GM21737 (cell line): Measurements from ENCODE around the gene NGEF.

Experiments used
- ATAC-seq: cut with Tn5 transposase; IDR thresholded peaks from one replicate; pipeline ENCODE4 v1.9.1; 2021; ENCODE audit warnings: mild to moderate bottlenecking, moderate library complexity; ENCODE audit not compliant: unreplicated experiment

NGEF gene

GRCh38 chr2:233044974-233045605 lies 32.0 kb upstream of the NGEF start:
- no peak for ATAC-seq

DNA sequence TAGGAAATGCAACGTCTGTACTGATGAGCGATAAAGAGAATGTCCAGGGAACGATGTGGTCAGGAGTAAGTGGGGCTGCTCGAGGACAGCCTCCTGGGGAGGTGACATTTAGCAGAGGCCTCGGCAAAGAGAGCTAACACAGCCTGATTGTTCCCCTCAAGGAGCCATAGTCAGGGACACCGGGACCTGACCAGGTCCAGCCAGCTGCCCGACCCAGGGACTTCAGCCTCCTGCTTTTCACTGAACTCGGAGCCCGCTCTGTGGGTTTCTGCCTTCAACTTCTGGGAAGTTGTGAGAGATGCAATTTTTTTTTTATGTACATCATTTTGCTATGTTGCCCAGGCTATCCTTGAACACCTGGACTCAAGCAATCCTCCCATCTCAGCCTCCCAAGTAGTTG lies 29.5 kb upstream of the NGEF start:
- no peak for ATAC-seq

DNA sequence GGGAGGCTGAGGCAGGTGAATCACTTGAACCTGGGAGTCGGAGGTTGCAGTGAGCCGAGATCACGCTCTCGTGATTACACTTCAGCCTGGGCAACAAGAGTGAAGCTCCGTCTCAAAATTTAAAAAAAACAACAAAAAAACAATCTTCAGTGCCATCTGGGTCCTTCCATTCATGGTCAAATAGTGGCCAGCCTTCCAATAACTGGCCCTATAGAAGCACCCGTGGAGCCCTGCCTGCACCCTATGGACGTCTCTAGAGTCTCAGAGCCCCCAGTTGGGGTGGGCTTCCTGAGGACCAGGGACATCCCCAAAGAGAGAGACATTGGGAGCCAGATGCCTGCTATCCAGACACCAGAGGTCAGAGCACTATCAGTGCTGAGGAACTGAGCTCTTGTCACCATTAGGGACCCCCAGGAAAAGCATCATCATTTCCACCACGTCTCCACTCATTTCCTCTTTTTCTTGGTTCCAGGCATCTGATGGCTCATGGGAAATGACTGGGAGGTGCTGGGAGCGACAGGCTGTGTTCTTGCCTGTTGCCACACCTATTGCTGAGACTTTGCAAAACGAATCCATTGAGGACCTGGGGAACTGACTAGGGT lies 28.8 kb upstream of the NGEF start:
- no peak for ATAC-seq

DNA sequence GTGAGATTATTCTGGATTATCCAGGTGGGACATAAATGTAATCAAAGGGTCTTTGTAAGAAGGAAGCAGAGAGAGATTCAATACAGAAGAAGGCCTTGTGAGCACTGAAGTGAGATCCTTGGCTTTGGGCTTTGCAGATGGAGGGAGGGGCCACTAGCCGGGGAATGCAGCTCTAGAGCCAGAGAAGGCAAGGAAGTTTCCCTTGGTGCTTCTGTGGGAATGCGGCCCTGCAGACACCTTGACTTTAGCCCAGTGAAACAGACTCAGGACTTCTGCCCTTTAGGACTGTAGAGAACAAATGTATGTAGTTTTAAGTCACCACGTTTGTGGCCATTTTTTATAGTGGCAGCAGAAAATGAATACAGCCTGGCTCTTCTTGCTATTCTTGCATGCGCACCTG lies 27.5 kb upstream of the NGEF start:
- no peak for ATAC-seq

DNA sequence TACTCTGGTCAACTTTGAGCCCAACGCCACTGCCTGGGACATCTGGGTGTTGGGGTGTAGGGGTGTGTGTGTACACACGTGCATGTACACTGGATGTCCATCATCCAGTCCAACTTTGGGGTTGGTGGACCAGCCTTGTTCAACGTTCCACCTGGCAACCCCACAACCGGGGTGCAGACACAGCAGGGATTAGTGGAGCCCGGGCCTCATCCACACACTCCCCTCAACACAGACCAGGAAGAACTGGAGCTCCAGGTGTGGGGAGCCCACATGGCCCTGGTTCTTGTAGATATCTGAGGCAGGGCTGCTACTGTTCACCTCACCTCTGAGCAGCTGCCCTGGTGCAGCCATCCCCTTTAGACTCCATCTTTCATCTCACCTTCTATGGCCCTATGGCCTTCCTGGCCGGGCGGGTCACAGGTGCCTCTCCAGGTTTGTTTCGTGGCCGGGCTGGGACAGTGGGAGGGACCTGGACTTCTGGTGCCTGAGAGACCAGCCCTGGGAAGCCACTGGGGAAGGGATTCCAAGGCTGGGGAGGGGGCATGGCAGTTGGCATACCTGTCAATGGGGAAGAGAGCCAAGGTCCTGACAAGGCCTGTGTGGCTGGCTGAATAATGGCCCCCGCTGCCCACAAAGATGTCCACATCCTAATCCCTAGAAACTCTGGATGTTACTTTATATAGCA lies 26.9 kb upstream of the NGEF start:
- ATAC-seq: no peak

DNA sequence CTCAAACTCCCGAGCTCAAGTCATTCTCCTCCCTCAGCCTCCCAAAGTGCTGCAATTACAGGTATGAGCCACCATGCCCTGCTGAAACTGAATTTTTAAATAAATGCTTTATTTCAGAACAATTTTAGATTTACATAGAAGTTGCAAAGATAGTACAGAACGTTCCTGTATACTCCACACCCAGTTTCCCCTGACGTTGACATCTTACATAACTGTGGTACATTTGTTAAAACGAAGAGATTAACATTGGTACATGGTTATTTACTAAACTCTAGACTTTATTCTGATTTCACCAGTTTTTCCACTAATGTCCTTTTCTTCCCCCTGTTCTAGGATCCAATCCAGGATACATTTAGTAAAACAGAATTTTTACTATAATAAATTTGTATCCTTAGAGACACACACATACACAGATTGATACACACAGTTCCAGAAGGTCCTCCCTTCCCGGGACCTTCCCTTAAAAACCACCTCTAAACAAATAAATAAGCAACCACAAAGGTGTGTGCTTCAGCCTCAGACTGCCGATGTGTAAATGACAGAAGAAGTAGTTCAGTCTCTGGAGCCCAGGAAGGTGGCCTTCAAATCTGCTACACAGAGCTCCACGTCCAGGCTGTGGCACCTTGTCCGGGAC lies 26.3 kb upstream of the NGEF start:
- ATAC-seq: no peak

DNA sequence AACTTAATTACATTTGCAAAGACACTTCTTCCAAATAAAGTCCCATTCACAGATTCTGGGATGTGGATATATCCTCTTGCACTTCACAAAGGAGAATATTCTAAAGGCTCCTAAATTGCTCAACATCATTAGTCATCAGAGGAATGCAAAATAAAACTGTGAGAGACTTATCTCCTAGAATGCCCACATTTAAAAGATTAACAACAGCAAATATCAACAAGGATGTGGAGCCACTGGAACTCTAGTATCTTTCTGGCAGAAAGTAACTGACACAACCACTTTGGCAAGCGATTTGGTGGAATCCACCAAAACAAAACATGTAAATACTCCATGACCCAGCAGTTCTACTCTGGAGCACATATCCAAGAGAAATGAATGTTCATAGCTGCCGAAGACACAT lies 24.0 kb upstream of the NGEF start:
- no peak for ATAC-seq

GRCh38 chr2:233036162-233036838 lies 23.2 kb upstream of the NGEF start:
- no peak for ATAC-seq

GRCh38 chr2:233035426-233036161 lies 22.5 kb upstream of the NGEF start:
- no peak for ATAC-seq

GRCh38 chr2:233034091-233034882 lies 21.2 kb upstream of the NGEF start:
- ATAC-seq: no peak

- no peak for ATAC-seq
These were observed 20.6 kb upstream of the NGEF start for GRCh38 chr2:233033672-233034071.

DNA sequence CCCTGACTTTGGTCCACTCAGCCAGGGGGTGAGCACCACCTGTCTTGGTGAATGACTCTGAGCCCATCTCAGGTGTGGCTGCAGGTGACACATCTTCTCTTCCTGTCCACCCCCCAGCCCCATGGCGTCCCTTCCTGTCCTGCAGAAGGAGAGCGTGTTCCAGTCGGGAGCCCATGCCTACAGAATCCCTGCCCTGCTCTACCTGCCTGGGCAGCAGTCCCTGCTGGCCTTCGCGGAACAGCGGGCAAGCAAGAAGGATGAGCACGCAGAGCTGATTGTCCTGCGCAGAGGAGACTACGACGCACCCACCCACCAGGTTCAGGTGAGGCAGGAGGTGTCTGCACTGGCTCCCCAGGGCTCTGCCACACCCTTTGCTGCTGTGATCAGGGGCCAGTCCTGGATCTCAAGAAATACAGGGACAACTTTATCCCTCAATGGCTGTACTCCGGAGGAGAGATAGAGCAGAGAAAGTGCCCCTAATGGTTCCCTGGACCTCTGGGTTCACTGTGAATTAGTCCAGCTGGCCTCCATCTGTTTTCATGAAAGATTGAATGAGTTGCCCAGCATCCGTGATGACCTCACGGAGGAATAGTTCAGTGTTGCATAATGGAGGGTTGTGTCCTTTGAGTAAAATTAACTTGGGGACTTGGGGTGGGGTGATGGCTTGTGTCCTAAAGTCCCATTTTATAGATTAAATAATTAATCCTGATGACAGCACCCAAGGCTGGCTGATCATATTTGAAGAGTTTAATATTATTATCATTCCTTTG lies 19.7 kb upstream of the NGEF start, which contains the start of gene NEU2:
NEU2 (plus strand) TSS at position 122 of the 770 bp plus-strand sequence; CDS start at position 122, 0 bp downstream.
- ATAC-seq: no peak

GRCh38 chr2:233031556-233032500 lies 18.8 kb upstream of the NGEF start:
- no peak for ATAC-seq

DNA sequence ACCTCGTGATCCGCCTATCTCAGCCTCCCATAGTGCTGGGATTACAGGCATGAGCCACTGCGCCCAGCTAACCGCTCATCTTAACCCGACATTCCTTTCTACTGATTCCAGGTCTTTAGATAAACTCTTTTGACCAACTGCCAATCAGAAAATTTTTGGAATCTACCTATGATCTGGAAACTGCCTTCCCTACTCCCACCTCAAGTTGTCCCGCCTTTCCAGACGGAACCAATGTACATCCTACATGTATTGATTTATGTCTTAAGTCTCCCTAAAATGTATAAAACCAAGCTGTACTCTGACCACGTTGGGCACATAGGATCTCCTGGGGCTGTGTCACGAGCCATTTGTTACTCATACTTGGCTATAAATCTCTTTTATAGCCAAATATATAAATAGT lies 16.3 kb upstream of the NGEF start:
- no peak for ATAC-seq

DNA sequence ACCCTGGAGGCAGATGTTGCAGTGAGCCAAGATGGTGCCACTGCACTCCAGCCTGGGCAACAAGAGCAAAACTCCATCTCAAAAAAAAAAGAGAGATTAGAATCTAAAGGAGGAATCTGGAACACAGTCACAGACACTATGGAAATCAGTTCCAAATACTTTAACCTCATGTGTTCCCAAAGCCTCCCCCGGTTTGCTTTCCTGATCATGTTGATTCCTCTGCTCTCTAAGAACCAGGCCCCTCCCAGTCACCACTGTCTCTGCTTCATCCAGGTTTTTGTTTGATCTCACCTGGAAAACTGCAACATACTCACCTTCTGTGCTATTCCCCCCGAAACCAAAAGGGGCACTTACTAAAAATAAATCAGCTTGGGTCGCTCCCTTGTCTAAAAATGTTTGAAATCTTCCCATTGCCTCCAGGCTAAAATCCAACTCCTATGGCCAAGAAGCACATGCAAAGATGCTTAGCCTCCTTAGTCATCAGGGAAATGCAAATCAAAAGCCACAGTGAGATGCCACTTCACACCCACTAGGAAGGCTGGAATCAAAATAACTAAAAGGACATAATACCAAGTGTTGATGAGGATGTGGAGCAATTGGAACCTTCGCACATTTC lies 13.2 kb upstream of the NGEF start:
- no peak for ATAC-seq

- ATAC-seq: no peak
These were observed 12.7 kb upstream of the NGEF start for GRCh38 chr2:233025706-233026105.

- no peak for ATAC-seq
These were observed 10.8 kb upstream of the NGEF start for GRCh38 chr2:233023761-233024410.
